Coronary artery (tissue), 2 donors: ENCODE data around the gene TSGA10IP.

Source experiments
- DNase-seq: peaks from one replicate; pipeline ENCODE4 v3.0.0-alpha.2; 2017; ENCODE audit warnings: low spot score
- H3K27ac ChIP-seq, 2 donors: fragments of 200-600 bp; sonication (generic); one replicate each; pipeline ENCODE4 v1.5.1; 2016 to 2019
- H3K4me3 ChIP-seq: fragments of 200-600 bp; sonication (generic); 2 replicates; pipeline ENCODE4 v1.5.1; 2016; ENCODE audit warnings: mild to moderate bottlenecking, moderate library complexity
- CTCF ChIP-seq: fragments of 200-600 bp; sonication (generic); IDR thresholded peaks from one replicate; pipeline ENCODE4 v1.5.1; 2019; ENCODE audit warnings: antibody characterized with exemption

The TSGA10IP gene

GRCh38 chr11:65958291-65958690, 13.0 kb downstream of the TSGA10IP start:
- no peak for DNase-seq
- TF ChIP-seq CTCF, result no peak
- Histone ChIP-seq H3K27ac (no peak overlapping the region), H3K4me3 (no peak overlapping the region)

GRCh38 chr11:65958774-65959420, 13.6 kb downstream of the TSGA10IP start:
- DNase-seq, result no peak
- no peak for TF ChIP-seq CTCF
- H3K4me3 ChIP-seq, result no peak overlapping the region
- H3K27ac ChIP-seq, result no peak overlapping the region

GRCh38 chr11:65960824-65961266, 15.6 kb downstream of the TSGA10IP start:
- Histone ChIP-seq H3K27ac (peak overlapping the region; percentile 86 to 96), H3K4me3 (peak overlapping the region; percentile 100)
- no peak for TF ChIP-seq CTCF
- no peak for DNase-seq

- H3K27ac ChIP-seq, result peak within 1 kb of the TSS; percentile 86 to 96
- H3K4me3 ChIP-seq, result peak within 1 kb of the TSS; percentile 100
- no peak for TF ChIP-seq CTCF
- peak; percentile 98 for DNase-seq
These were observed 16.2 kb downstream of the TSGA10IP start, which contains the start of gene SART1 for GRCh38 chr11:65961267-65962140. Gene SART1 (plus strand): TSS chr11:65961734. CDS start chr11:65961781, 47 bp downstream.

- TF ChIP-seq CTCF, result no peak
- DNase-seq, result no peak
- H3K4me3 ChIP-seq, result peak overlapping the region; percentile 100
- peak overlapping the region; percentile 86 to 96 for H3K27ac ChIP-seq
These were observed 16.9 kb downstream of the TSGA10IP start for GRCh38 chr11:65962141-65962564.

- DNase-seq, result no peak
- TF ChIP-seq CTCF, result no peak
- H3K27ac ChIP-seq, result no peak overlapping the region
- H3K4me3 ChIP-seq, result no peak overlapping the region
These were observed 19.6 kb downstream of the TSGA10IP start for GRCh38 chr11:65964906-65965305.
